Measurements from ENCODE around the gene CLEC2L. TPM values are rescaled to one million over a fixed set of nuclear protein-coding genes. Genes with fewer than 3 reads are reported as not detected.

CLEC2L gene
- total RNA-seq, 4 donors from 2014 or later = not detected

GRCh38 chr7:139523968-139524815, 707 bp downstream of the CLEC2L start:
- TF ChIP-seq, protein P1, sequence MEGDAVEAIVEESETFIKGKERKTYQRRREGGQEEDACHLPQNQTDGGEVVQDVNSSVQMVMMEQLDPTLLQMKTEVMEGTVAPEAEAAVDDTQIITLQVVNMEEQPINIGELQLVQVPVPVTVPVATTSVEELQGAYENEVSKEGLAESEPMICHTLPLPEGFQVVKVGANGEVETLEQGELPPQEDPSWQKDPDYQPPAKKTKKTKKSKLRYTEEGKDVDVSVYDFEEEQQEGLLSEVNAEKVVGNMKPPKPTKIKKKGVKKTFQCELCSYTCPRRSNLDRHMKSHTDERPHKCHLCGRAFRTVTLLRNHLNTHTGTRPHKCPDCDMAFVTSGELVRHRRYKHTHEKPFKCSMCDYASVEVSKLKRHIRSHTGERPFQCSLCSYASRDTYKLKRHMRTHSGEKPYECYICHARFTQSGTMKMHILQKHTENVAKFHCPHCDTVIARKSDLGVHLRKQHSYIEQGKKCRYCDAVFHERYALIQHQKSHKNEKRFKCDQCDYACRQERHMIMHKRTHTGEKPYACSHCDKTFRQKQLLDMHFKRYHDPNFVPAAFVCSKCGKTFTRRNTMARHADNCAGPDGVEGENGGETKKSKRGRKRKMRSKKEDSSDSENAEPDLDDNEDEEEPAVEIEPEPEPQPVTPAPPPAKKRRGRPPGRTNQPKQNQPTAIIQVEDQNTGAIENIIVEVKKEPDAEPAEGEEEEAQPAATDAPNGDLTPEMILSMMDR (IDR thresholded peaks at IDR 0.05; ENCODE audit: low read depth) = no peak

DNA sequence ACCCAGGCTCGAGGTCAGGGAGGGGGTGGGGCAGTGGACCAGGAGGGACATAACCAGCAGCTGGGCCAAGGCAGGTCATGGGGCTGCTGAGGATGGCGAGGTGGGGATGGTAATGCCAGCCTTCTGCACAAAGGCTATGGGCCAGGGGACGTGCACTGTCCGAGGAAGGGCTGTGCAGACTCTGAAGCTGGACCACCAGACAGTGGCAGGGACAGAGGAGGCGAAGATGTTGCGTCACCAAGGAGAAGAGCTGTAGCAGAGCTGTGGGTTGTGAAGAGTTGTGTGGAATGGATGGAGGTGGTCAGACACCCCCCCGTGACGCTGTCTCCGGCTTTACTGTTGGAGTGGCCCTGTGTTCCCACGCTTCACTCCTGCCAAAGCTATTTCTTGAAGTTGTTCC, 1.8 kb downstream of the CLEC2L start:
- TF ChIP-seq, protein P1 (IDR thresholded peaks at IDR 0.05; ENCODE audit: low read depth) = no peak

DNA sequence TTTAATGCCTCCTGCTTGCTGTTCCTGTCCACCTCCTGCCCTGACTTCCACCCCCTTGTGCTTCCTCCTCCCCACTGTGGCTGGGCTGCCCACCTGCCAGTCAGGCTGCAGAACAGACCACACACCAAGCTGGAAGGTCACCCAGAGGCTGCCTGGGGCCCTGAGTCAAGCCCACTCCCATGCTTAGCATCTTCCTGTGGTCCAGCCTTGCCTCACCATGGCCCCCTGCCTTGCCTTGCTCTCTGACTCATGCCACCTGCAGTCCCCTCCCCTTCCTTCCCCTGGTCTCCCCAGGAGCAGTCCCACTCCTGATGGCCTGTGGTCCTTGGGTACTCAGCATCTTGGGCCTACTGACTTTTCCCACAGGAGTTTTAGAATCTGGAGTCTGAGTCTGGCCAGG, 2.3 kb downstream of the CLEC2L start:
- TF ChIP-seq, protein P1 (IDR thresholded peaks at IDR 0.05; ENCODE audit: low read depth) = no peak

- TF ChIP-seq, protein P1 (IDR thresholded peaks at IDR 0.05; ENCODE audit: low read depth) = no peak
These were observed 3.4 kb downstream of the CLEC2L start for GRCh38 chr7:139526578-139527544.

DNA sequence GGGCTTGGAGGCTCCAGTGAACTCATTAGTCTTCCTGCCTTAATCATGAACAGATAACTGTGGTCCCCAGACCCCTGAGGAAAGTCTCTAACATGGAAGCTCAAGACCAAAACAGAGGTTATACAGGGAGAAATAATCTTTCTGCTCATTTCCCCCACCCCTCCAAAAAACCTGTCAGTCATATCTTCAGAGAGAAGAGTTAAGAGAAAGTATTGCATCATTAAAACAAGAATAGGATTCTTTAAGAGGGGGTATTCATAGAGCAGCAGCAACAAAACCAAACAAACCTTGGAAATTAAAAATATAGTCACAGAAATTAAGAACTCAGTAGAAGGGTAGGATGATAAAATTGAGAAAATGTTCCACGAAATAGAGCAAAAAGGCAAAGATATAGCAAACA, 7.6 kb downstream of the CLEC2L start:
- TF ChIP-seq, protein P1 (IDR thresholded peaks at IDR 0.05; ENCODE audit: low read depth) = no peak

DNA sequence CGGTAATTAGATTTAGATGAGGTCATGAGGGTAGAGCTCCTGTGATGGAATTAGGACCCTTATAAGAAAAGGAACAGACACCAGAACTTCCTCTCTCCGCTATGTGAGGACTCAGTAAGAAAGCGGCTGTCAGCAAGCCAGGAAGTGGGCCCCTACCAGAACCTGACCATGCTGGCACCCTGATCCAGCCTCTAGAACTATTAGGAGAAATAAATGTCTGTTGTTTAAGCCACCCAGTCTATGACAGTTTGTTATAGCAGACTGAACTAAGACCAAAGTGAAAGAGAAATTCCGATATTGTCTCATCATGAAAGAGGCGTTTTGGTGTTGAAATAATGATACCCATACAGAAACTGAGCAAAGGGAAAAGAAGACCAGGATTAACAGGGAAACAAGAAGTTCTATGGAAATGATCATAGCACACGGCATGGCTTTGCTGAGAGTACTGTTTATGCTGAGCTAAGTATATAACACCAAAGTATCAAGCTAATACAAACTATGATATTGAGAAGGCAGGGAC, 9.2 kb downstream of the CLEC2L start:
- TF ChIP-seq, protein P1 (IDR thresholded peaks at IDR 0.05; ENCODE audit: low read depth) = no peak

GRCh38 chr7:139534096-139534495, 10.6 kb downstream of the CLEC2L start:
- TF ChIP-seq, protein P1 (IDR thresholded peaks at IDR 0.05; ENCODE audit: low read depth) = no peak
